GM19438 (cell line): ENCODE measurements around the gene SORCS2.

Source experiments
- ATAC-seq: cut with Tn5 transposase; IDR thresholded peaks from one replicate; pipeline ENCODE4 v1.9.1; 2021; ENCODE audit warnings: low read depth; ENCODE audit not compliant: unreplicated experiment

Gene SORCS2

DNA sequence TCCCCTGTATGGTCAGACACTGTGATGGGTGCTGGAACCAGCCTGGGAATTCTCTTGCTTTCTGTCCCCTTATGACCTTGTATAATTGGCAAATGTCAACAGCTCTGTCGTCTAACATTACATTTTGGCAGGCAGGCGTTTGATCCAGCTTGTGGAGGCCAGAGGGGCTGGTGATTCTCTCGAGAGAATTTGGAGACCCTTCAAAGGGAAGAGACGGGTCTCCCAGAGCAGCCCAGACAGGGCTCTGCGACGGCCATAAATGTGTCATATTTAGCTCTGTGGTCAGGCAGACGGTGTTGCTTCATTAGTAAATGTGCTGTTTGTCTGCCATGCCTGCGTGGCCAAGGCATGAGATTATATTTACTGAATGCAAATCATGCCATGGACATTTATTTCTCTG is 68.7 kb downstream of the SORCS2 start:
- ATAC-seq, result no peak

DNA sequence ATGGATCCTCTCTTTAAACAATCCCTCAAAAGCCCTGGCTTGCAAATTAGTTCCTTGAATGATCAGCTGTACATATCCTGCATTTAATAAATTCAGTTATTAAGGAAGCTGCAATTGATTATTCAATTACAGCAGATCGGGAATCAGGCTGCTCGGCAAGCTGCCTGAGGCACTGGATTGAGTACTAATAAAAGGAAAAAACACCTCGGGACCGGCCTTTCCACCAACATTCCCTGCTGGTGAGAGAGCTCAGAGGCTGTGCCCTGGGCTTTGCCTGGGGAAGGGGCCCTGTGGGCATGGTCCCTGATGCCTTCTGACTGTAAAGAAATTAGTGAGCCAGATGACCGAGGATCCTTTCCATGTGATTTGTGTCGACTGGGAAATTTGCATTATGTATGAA is 69.2 kb downstream of the SORCS2 start:
- ATAC-seq, result no peak

DNA sequence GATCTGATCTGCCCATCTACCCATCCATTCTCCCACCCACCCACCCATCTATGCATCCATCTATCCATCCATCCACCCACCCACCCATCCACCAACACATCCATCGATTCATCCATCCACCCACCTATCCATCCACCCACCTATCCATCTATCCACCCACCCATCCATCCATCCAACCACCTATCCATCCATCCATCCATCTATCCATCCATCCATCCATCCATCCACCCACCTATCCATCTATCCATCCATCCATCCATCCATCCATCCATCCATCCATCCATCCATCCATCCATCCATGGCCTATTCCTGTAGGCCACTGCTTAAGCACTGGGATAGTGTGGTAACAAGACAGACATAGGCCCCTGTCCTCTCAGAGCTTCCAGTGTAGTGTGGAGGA is 69.8 kb downstream of the SORCS2 start:
- ATAC-seq, result no peak

DNA sequence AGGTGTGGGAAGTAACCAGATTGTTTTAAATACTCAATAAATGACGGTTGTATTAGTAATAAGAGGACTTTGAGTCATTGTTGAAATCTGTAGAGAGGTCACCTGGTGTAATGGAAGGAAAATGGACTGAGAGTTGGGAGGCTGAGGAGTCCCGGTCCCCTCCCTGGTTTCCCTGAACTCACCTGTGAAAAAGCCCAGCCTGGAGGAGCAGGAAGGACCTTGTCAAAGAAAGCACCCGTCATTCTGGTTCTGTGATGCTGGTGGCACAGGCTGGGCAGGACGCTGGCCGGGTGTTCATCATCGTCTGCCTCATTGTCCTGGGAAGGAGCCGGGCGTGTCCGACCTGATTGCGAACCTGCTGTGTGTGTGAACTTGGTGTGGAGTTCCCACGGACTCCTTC is 70.8 kb downstream of the SORCS2 start:
- ATAC-seq, result no peak

DNA sequence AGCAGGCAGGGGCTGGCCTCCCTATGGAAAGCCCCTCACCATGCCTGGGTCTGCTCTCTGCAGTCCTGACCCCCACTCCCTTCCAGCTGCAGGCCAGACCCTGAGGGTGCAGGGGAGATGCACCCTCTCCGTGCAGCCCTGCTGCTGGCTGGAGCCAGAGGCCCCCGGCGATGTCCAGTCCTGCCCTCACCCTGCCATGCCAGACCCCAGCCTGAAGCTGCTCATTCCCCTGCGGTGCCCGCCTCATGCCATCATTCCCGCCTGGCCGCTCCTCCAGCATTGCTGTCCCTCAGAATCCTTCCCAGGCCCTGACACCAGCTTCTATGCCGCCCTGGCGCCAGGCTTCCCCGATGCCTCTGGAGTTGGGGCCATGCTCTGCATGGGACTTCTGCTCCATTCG is 72.4 kb downstream of the SORCS2 start:
- ATAC-seq, result no peak

DNA sequence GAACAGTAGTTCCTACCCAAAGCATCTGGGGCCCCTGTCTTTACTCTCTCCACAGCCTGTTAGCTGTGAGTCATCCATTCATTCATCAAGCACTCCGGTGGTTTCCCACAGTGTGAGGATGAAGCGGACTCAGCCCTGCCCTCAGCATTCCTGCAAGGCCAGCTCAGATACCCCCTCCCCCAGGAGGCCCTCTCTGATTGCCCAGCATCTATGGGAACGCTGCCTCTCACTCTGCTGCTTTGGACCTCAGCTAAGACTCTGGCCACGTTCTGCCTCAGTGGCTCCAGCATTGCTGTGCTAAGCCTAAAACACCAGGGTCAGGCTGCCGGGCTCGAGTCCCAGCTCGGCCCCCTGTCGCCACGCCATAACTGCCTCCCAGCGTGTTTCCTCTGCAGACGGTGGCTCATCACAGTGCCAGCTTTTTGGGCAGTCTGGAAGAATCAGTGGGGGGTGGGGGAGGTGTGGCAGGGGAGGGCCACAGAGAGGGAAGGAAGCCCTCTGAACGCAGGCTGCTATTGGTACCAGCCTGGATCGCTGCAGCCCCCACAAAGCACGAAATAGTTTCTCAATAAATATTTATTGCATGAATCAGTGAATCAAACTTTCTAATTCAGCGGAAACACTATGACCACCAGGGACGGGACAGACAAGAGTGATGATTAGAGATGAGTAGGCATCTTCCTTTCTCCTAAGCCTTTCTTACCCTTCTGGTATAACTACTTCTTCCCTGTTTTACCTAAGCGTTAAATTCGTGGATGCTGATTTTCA is 74.4 kb downstream of the SORCS2 start:
- ATAC-seq, result no peak

DNA sequence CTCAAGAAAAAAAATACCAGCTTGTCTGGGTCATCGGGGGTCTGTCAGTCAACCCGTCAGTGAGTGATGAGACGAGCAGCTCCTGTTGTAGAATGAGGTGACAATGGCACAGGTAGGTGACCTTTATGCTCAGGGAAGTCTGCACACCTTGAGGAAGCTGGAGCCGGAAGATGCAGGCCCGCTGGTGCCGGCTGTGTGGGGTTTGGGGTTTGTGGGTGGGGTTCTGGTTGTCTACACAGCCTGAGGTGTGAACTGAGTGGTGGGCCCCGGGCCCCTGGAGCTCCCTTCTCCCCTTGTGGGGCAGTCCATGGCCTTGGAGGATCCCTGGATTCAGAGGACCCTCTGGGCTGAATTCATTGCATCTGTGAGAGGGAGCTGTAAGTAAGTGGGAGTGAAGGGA is 75.5 kb downstream of the SORCS2 start:
- no peak for ATAC-seq

DNA sequence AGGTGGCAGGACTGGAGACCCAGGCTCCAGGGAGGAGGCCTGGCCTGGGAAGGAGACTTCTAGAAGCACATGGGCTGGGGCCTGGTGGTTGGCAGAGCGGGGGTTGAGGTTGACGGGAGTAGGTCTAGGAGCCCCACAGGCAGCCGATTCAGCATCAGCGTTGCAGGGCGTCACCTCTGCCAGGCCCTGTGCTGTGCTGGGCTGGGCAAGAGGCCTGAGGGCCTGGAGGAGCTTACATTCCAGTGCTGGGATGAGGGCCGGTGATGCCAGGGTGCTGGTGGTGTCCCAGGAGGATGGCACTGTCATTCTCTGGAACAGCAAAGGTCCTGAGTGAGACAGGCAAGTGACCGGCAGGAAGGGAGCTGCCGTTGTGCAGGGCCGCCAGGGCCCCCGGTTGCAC is 76.6 kb downstream of the SORCS2 start:
- ATAC-seq, result no peak

DNA sequence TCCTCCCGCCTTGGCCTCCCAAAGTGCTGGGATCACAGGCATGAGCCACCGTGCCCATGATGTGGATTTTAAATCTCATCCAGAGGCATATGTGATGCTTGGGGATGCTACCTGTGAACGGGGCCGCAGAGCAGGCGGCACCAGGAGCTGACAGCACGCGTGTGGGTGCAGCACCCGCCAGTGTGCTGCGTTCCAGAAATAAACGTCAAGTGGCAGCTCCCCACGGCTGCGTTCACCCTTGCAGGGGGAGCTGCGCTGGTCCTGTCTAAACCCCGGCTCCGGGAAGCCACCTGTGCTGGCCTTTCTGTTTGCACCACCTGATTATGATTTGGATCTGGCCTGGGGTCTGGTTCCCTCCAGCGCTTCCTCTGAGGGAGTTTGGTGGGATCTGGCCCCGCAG is 77.8 kb downstream of the SORCS2 start:
- no peak for ATAC-seq

DNA sequence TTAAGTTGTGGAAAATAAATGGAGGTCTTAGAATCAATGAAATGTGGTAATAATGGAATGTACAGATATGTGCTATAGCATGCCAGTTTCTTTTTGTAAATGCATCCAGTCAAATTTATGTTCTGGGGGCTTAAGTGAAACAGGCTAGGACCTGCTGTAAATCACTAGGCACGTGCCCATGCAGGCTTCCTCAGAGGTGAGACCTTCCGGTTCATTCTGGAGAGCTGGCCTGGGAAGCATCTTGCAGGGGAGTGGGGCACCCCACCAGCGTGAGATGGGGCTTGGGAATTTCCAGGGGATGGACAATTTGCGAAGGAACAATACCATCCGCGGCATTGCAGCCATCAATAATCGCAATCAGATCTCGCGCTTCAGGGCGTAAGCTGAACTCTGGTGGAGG is 80.1 kb downstream of the SORCS2 start:
- no peak for ATAC-seq

DNA sequence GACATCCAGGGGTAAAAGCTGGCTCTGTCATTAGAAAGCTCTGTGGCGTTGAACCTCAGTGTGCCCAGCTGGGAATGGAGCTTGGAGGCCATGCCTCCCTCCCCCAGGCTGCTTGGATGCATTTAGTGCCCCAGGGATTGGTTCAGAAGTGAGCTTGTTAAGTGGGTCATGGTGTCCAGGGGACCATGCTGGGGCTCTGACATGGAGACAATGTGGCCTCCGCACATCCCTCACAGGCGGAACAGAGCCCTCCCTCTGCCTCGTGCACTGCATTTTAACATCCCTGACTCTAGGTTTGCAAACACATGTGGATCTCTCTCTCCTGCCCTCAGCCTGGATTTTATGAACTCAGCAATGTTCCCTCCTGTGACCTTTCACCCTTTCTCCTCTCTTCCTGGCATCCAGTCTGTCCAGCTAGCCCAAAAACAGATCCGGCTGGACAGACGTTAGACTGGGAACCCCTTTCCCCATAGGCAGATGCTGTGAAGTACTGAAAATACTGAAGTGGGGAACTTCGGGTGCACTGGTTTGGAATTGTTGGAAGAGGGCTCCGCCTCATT is 81.5 kb downstream of the SORCS2 start:
- no peak for ATAC-seq

DNA sequence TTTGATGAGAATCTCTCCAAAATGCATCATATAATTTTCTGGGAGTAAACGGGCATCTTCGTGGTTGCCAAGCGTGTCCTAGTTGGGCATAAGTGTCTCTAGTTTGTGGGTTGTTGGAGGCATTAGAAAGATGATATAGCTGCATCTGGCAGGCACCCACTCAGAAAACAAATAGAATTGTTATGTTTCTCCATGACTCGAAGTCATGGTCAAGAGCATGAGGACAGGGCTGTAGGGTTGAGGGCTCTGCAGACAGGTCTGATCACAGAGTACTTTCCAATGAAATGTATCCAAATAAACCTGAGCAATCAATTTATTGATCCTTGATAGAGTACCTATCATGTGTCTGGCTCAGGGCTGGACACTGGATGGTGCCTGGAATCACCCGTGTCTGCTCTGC is 82.7 kb downstream of the SORCS2 start:
- ATAC-seq, result no peak

DNA sequence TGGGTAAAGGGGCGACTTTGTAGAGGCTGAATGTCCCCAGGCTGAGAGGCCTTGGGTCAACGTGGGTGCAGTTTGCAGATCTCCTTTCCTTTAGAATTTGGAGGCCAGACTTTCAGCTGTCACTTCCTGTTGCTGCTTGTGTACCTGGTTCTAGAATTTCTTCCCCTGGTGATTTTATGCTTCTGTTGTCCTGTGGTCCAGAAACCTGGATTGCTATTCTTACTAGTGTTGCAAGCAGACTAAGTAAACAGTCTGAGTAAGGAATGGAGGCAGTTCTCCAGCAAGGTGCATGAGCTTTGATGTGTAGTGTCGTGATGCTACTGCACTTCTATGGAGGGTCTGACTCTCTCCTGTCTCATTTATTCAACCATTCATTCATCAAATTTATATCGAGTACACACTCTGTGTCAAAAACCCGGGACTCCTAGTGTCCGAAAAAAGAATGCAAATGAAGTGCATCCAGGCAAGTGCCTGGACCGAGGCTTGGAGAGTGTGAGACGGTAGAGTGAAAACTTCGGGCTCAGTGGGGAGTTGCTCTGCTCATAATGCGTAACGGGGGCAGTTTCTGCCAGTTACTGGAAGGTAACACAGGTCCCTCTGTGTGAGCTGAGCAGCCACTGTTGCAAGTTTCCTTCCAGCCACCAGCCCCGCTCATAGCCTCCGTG is 83.3 kb downstream of the SORCS2 start:
- no peak for ATAC-seq

DNA sequence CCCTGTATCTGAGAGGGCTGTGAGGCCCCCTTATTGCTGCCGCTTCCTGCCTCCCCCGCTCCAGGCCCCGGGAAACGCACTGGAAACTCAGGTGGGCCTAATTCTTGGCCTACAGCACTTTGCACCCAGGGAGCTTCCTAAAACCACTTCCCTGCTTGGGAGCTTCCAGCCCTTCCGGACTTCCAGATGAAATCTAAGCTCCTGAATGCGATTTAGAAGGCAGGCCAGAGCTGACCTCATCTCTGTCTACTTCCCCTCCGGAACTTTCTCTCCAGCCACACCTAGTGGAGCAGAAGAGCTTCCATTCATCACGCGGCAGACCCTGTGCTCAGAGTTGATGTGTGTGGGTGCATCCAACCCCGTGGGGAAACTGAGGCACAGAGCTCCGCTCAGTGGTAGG is 84.2 kb downstream of the SORCS2 start:
- no peak for ATAC-seq

DNA sequence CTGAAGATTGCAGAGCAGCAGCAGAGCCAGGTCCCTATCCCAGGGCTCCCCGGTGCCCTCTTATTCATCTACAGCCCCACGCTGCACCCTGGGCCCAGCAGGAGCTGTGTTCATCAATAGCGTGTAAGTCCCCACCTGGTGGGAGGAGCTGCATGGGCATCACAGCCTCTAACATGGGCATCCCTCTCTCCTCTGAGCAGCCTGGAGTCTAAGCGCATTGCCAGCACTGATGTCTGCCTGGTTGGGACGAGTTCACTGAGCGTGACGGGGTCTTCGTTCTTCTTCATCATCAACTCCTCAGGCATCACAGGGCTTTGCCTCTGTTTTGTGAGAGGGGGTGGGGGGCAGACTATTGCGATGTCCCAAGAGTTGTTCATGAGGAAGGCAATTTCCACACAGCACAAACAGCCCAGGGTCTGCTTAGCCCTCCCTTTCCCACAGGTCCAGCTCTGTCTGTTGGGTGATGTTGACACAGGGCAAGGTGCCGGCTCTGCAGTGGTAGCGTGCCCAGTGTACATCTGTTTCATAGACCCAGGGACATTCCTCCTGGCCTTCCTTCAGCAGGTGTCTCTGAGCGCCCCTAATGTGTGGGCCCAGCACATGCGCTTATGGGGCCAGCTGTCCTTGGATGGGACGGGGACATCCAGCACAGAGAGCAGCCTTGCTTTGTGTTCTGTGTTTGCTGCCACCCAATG is 85.9 kb downstream of the SORCS2 start:
- no peak for ATAC-seq

DNA sequence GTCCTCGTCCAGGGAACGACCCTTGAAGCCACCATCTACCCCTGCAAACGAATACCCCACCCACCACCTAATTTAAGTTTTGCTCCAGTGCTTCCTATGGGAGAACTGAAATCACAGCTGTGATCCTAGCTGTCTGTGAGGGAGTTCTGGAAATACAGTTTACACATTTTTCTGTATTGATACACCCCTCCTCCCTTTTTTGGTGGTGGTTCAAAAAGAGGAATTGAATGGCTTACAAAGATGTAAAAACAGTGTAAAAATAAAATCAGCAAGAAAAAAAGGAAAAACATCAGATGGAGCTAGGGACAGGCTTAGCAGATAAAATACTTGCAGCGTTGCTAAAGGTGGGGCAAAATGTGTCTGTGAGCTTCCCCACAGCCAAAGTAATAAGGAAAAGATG is 86.6 kb downstream of the SORCS2 start:
- ATAC-seq, result no peak

DNA sequence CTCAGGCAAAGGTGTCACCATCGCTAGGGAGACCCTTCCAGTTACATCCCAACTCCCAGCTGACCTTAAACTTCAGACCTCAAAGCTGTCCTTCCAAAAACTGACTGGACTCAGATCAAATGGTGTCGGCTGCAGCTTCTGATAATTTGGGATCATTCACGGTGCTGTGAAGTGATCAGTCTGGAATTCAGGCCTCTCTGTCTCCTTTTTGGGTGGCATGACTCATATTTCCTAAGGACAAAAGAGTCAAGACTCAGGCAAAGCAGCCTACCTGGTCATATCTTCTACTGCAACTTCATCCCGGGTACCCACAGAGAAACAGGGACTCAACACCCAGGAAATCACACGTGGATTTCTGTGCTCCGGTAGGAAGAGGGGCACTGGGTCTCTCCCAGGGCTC is 87.6 kb downstream of the SORCS2 start:
- no peak for ATAC-seq

DNA sequence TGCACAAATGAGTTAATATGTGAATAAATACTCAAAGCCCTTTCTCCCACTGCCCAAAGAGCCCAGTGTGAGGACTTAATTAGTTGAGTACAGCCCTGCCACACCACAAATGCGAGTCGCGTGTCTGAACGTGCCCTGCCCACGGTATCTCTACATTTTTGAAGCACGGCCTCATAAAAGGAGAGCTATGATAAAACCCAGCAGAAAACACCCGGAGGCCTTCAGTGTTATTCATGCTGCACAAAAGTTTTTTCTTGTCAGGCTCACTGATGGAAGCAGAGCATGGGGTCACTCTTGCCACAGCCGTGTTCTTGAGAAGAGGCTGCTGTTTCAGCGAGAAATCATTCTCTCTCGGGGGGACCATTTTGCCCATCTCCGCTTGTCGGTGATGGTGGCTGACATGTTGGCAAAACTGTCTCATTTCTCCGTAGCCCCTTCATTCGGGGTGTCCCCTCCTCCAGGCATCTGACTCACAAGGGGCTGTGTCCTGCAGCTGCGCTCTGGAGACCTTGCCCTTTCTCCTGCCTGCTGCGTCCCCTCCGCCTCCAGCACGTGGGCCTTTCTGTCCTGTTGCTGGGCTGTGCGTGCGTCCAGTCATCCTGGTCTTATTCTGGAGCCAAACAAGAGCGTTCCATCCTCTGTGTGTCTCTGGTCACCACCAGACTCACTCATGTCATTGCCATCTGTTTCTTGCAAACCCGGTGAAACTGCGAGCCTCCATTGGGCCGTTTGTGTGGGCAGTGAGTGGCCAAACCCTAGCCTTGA is 88.8 kb downstream of the SORCS2 start:
- ATAC-seq, result no peak

DNA sequence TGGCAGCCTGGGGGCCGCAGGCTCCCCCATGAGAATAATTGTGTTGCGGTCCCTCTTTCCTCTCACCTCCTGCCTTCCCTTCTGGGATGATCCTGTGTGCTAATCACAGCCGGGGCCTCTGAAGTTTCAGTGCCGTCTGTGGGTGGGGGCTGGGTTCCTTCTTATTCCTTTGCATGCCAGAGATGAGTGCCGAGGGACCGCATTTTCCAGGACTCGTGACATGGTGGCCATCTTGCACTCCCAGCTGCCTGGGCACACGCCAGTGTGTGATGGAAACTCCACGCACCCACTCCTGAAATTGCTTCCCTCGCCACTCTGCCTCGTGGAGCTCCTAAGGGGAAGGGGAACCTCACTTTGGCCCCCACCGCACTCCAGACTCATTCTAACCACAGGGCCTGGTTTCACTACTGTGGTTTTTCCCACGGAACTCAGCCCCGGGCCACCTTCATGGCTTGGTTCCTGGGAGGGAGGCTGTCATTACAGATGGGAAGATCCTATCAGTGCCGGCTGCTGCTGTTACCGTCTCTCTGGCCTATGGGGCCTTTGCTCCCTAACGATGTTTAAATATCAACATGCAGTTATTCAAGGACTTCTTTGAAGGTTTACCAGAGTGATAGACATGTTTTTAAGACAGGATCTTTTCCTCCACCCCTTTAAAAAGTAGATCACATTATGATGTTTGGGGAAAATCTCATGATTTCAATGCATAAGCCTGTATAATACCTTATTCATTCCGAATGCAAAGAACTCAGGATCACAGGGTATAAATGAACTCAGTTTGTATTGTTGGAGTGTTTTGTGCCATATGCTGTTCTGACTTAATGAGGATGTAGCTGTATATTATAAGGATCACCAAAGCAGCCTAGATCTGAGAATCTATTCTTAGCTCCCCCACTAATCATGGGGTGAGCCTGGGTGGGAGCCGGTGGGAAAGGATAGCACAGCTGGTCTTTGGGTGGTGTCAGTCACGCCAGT is 89.6 kb downstream of the SORCS2 start:
- ATAC-seq, result no peak
